B cell (primary cell): ENCODE results near the gene CAMK2B. TPM values are rescaled to one million over a fixed set of nuclear protein-coding genes. Genes with fewer than 3 reads are reported as not detected.

ENCODE experiments used
- ATAC-seq: fragments of 200-7000 bp; cut with Tn5 transposase; one replicate; pipeline ENCODE4 v1.10.0; 2021; ENCODE audit warnings: low read depth, mild to moderate bottlenecking, moderate number of reproducible peaks, moderate library complexity
- CTCF ChIA-PET: fragments of 350-600 bp; sonication (Branson Sonifier 250); formaldehyde crosslinking; loops from one replicate; lab custom pipeline; 2021; ENCODE audit warnings: antibody characterized with exemption, inconsistent platforms; lab: Charles Lee
- POLR2A ChIA-PET: fragments of 350-600 bp; sonication (Branson Sonifier 250); formaldehyde crosslinking; loops from one replicate; lab custom pipeline; 2021; ENCODE audit warnings: antibody characterized with exemption; lab: Charles Lee
- DNase-seq: peaks from one replicate; pipeline ENCODE4 v3.0.0; 2013
- H2AFZ ChIP-seq: 2 replicates; pipeline ENCODE4 v1.6.1; 2012; ENCODE audit warnings: mild to moderate bottlenecking, low read depth, low read length; ENCODE audit not compliant: insufficient read depth, poor library complexity, severe bottlenecking
- H3K27ac ChIP-seq, 2 donors: 1 replicate in 1 of 2; 2 replicates in 1 of 2; pipeline ENCODE4 v1.5.1; 2012 to 2013; ENCODE audit warnings: low read length in 2 of 2, mild to moderate bottlenecking in 2 of 2, moderate library complexity in 1 of 2
- H3K27me3 ChIP-seq, 4 experiments: fragments of 200-600 bp in 1 of 4; sonication (generic) in 1 of 4; replicated peaks in 1 of 4; 1 replicate in 2 of 4; 2 replicates in 2 of 4; pipeline versions ENCODE4 v1.6.1 to v1.7.0; 2013 to 2016; ENCODE audit warnings: low read length in 3 of 4, mild to moderate bottlenecking in 2 of 4, mixed read lengths in 1 of 4, moderate library complexity in 1 of 4; ENCODE audit not compliant: insufficient read depth in 4 of 4, control insufficient read depth in 3 of 4; ENCODE audit errors: control extremely low read depth in 1 of 4
- H3K36me3 ChIP-seq, 2 experiments: replicated peaks in 1 of 2; 1 replicate in 1 of 2; 2 replicates in 1 of 2; pipeline versions ENCODE4 v1.6.1 to v1.7.1; 2013; ENCODE audit warnings: low read length in 1 of 2; ENCODE audit not compliant: insufficient read depth in 2 of 2, control insufficient read depth in 1 of 2; ENCODE audit errors: control extremely low read depth in 1 of 2, extremely low read depth in 1 of 2
- H3K4me1 ChIP-seq, 2 donors: fragments of 200-600 bp in 1 of 2; sonication (generic) in 1 of 2; 1 replicate in 1 of 2; 2 replicates in 1 of 2; pipeline versions ENCODE4 v1.5.1 to v1.6.1; 2013 to 2017; ENCODE audit warnings: low read length in 2 of 2; ENCODE audit not compliant: control insufficient read depth in 2 of 2, insufficient read depth in 2 of 2
- H3K4me2 ChIP-seq: replicated peaks from 2 replicates; pipeline ENCODE3; 2012; ENCODE audit warnings: mild to moderate bottlenecking, low read depth, low read length; ENCODE audit not compliant: poor library complexity, severe bottlenecking
- H3K4me3 ChIP-seq, 5 experiments: fragments of 200-600 bp in 1 of 5; sonication (generic) in 1 of 5; 1 replicate in 3 of 5; 2 replicates in 2 of 5; pipeline versions ENCODE4 v1.5.1 to v1.7.0; 2011 to 2016; ENCODE audit warnings: low read length in 4 of 5, mild to moderate bottlenecking in 4 of 5, low read depth in 2 of 5, control low read depth in 1 of 5, moderate library complexity in 1 of 5; ENCODE audit not compliant: insufficient read depth in 1 of 5; ENCODE audit errors: control extremely low read depth in 1 of 5, extremely low read depth in 1 of 5
- H3K79me2 ChIP-seq: fragments of 200-600 bp; sonication (generic); one replicate; pipeline ENCODE4 v1.6.0; 2016; ENCODE audit warnings: low read length; ENCODE audit not compliant: control insufficient read depth, insufficient read depth
- H3K9ac ChIP-seq: fragments of 200-600 bp; sonication (generic); 2 replicates; pipeline ENCODE4 v1.6.1; 2017; ENCODE audit warnings: mild to moderate bottlenecking, low read length, moderate library complexity
- H3K9me3 ChIP-seq, 3 donors: one replicate each; pipeline versions ENCODE4 v1.6.1 to v1.7.1; 2013; ENCODE audit warnings: low read length in 2 of 3; ENCODE audit not compliant: control insufficient read depth in 2 of 3, insufficient read depth in 1 of 3; ENCODE audit errors: control extremely low read depth in 1 of 3
- H4K20me1 ChIP-seq: 2 replicates; pipeline ENCODE4 v1.6.0; 2012; ENCODE audit warnings: mild to moderate bottlenecking, low read length; ENCODE audit not compliant: insufficient read depth, control insufficient read depth, poor library complexity, severe bottlenecking
- H3K27ac Mint-ChIP-seq: one replicate; pipeline ENCODE4 v1.8.0; 2021; ENCODE audit warnings: mixed read lengths
- H3K27me3 Mint-ChIP-seq: one replicate; pipeline ENCODE4 v1.8.0; 2021; ENCODE audit warnings: mixed read lengths
- H3K4me1 Mint-ChIP-seq: one replicate; pipeline ENCODE4 v1.8.0; 2021; ENCODE audit warnings: mixed read lengths
- H3K4me3 Mint-ChIP-seq: one replicate; pipeline ENCODE4 v1.8.0; 2021; ENCODE audit warnings: mixed read lengths
- H3K9me3 Mint-ChIP-seq: one replicate; pipeline ENCODE4 v1.8.0; 2022; ENCODE audit warnings: mixed read lengths; ENCODE audit not compliant: insufficient read depth
- EZH2 ChIP-seq: IDR thresholded peaks from 2 replicates; pipeline ENCODE4 v1.6.1; 2012; ENCODE audit warnings: borderline replicate concordance, low read depth, mild to moderate bottlenecking, moderate library complexity, low read length; ENCODE audit not compliant: insufficient read depth, poor library complexity, severe bottlenecking
- WGBS: methylation state at CpG from one replicate; pipeline ENCODE4 v1.1.5; 2013; ENCODE audit warnings: missing lambda C conversion rate; ENCODE audit not compliant: insufficient coverage; 5-methylcytosine and 5-hydroxymethylcytosine counted together
- intact Hi-C: fragments of 100-400 bp; cut with micrococcal nuclease; formaldehyde crosslinking; loops from one replicate; pipeline ENCODE4 v1.10.0; 2022
- polyA plus RNA-seq: library from polyadenylated mRNA; depleted of rRNA; stranded (reverse); fragments of >200 nt; gene quantifications from 2 replicates; pipeline ENCODE4 v1.2.3, GENCODE V29; 2012
- total RNA-seq, 2 donors: library from RNA; stranded (reverse); fragments of 120-200 nt in 1 of 2; gene quantifications; 1 replicate in 1 of 2; 2 replicates in 1 of 2; pipeline versions ENCODE4 v1.2.3 to v1.2.4, GENCODE V29; 2013 to 2022
- TF ChIP-seq, protein P1 (sequence below): fragments of 200-600 bp; IDR thresholded peaks from one replicate; pipeline ENCODE4 v1.8.0; 2022; ENCODE audit warnings: antibody characterized with exemption, mild to moderate bottlenecking

The CAMK2B gene
- total and polyA plus RNA-seq, 2 donors (not counting 1 experiment from before 2014, with no cell fraction given): 0.42 TPM; not detected in 1

DNA sequence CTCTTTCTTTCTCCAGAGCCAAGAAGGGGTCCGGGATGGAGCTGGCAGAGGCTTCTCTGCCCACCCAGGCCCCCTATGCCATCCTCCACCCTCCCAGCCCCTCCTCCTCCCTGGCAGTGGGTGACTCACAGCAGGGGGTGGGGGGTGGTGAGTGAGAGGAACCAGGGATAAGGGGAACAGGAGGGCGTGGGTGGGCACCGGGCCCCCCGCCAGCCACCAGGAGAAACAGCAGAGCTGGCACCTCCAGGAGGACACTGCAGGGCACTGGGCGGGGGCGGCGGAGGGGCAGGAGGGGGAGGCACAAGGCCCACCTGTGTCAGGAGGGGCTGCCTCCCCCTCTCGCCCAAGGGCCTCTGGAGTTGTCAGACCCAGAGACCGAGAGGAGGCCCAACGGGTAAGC lies 56.0 kb downstream of the CAMK2B start:
- H3K9me3 ChIP-seq: no peaks in the 10 kb centered on the region
- WGBS: 82% methylated on average over 9 of the region's 10 CpGs
- no peak overlapping the region for H3K4me3 Mint-ChIP-seq
- H3K9me3 Mint-ChIP-seq: no peaks in the 10 kb centered on the region
- H3K9ac ChIP-seq: no peak overlapping the region
- no peak overlapping the region for H3K27ac ChIP-seq
- CTCF ChIA-PET: no interaction called here
- DNase-seq (no peak), ATAC-seq (no peak)
- POLR2A ChIA-PET: no interaction called here
- H4K20me1 ChIP-seq: no peaks in the 10 kb centered on the region
- H3K4me1 Mint-ChIP-seq: no peaks in the 10 kb centered on the region
- no peak for TF ChIP-seq EZH2
- TF ChIP-seq, protein P1, sequence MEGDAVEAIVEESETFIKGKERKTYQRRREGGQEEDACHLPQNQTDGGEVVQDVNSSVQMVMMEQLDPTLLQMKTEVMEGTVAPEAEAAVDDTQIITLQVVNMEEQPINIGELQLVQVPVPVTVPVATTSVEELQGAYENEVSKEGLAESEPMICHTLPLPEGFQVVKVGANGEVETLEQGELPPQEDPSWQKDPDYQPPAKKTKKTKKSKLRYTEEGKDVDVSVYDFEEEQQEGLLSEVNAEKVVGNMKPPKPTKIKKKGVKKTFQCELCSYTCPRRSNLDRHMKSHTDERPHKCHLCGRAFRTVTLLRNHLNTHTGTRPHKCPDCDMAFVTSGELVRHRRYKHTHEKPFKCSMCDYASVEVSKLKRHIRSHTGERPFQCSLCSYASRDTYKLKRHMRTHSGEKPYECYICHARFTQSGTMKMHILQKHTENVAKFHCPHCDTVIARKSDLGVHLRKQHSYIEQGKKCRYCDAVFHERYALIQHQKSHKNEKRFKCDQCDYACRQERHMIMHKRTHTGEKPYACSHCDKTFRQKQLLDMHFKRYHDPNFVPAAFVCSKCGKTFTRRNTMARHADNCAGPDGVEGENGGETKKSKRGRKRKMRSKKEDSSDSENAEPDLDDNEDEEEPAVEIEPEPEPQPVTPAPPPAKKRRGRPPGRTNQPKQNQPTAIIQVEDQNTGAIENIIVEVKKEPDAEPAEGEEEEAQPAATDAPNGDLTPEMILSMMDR: no peak
- H3K36me3 ChIP-seq: no peaks in the 10 kb centered on the region
- H2AFZ ChIP-seq: no peak overlapping the region
- no peak overlapping the region for H3K4me3 ChIP-seq
- H3K27me3 ChIP-seq: no peaks in the 10 kb centered on the region
- H3K27ac Mint-ChIP-seq: no peak overlapping the region
- no peaks in the 10 kb centered on the region for H3K79me2 ChIP-seq
- H3K4me1 ChIP-seq: no peaks in the 10 kb centered on the region
- no peak overlapping the region for H3K4me2 ChIP-seq
- peaks cover 10% of the 10 kb centered on the region for H3K27me3 Mint-ChIP-seq
- intact Hi-C loops: no loop called here

DNA sequence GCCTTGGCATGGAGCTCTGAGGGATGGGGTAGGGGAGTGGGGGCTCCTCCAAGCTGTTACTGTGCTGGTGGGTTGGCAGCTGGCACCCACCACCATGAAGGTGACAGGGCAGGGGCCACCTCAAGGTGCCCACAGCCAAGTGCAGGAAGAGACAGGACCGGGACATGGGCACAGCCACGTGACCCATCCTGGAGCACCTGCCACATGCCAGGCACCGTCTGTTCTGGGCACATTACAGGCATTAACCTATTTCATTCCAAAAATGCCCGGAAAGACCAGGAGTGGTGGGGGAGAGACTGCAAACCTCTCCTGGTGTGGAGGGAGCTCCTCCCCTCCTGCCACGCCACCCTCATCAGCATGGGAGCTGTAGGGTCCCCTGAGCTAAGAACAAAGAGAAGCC lies 56.7 kb downstream of the CAMK2B start:
- Mint-ChIP-seq H3K27me3 (peaks cover 6% of the 10 kb centered on the region), H3K9me3 (no peaks in the 10 kb centered on the region), H3K4me1 (no peaks in the 10 kb centered on the region), H3K27ac (no peak overlapping the region), H3K4me3 (no peak overlapping the region)
- CTCF ChIA-PET: no interaction called here
- POLR2A ChIA-PET: no interaction called here
- ATAC-seq: no peak
- H3K9ac ChIP-seq: no peak overlapping the region
- H3K27ac ChIP-seq: no peak overlapping the region
- no peaks in the 10 kb centered on the region for H4K20me1 ChIP-seq
- no peak overlapping the region for H3K4me2 ChIP-seq
- H3K79me2 ChIP-seq: no peaks in the 10 kb centered on the region
- TF ChIP-seq, protein P1: no peak
- no peak for TF ChIP-seq EZH2
- H2AFZ ChIP-seq: no peak overlapping the region
- no peaks in the 10 kb centered on the region for H3K9me3 ChIP-seq
- WGBS: no CpG with 5 or more reads among the region's 5 CpGs
- H3K36me3 ChIP-seq: no peaks in the 10 kb centered on the region
- intact Hi-C loops: no loop called here
- no peak for DNase-seq
- no peaks in the 10 kb centered on the region for H3K4me1 ChIP-seq
- H3K4me3 ChIP-seq: no peak overlapping the region
- H3K27me3 ChIP-seq: peaks cover 0 to 5% (median 0%) of the 10 kb centered on the region in 4 experiments
